Measurements from ENCODE around the gene ALDH4A1.

DNA sequence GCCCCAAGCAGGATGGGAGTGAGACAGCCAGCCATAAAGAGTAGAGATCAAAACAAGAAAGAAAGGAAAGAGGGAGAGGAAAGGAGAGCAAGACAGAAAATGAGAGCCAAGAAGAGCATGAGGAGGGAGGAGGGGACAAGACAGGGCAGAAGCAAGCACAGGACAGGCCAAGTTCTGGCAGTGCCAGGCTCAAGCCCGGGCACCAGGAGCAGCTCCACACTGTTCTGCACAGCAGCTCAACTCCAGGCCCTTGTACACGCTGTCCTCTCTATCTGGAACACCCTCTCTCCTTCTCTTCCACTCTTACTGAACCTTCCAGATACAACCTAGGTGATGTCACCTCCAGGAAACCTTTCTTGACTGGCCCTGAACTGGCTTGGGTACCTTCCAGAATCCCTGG is 42.5 kb upstream of the ALDH4A1 start:
- TF ChIP-seq CTCF (conservative IDR thresholded peaks at IDR 0.05; ENCODE audit: low read length) = no peak
- no peak for TF ChIP-seq EZH2phosphoT487 (IDR thresholded peaks at IDR 0.05; ENCODE audit: borderline replicate concordance, low read depth, low read length)
